B cell (primary cell): ENCODE measurements around the gene TMEM140.

ENCODE experiments used
- EZH2 ChIP-seq: IDR thresholded peaks from 2 replicates; pipeline ENCODE4 v1.6.1; 2012; ENCODE audit warnings: borderline replicate concordance, low read depth, mild to moderate bottlenecking, moderate library complexity, low read length; ENCODE audit not compliant: insufficient read depth, poor library complexity, severe bottlenecking
- TF ChIP-seq, protein P1 (sequence below): fragments of 200-600 bp; IDR thresholded peaks from one replicate; pipeline ENCODE4 v1.8.0; 2022; ENCODE audit warnings: antibody characterized with exemption, mild to moderate bottlenecking

DNA sequence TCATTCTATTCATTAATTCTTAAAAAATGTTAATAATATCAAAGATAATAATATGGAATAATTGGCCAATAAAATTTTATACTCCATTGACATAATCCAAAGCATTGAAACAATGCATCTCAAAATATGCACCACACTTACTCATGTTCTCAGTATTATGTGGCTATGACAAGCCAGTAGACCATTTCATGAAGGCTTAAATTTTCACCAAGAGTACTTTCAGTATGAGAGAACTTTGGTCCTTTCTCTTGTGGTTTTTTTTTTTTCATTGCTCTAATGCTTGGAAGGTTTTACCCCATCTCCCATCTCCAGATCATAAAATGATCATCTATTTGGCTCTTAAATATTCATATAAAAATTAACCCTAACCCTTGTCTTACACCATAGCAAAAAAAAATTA, 45.5 kb upstream of the TMEM140 start:
- TF ChIP-seq, protein P1, sequence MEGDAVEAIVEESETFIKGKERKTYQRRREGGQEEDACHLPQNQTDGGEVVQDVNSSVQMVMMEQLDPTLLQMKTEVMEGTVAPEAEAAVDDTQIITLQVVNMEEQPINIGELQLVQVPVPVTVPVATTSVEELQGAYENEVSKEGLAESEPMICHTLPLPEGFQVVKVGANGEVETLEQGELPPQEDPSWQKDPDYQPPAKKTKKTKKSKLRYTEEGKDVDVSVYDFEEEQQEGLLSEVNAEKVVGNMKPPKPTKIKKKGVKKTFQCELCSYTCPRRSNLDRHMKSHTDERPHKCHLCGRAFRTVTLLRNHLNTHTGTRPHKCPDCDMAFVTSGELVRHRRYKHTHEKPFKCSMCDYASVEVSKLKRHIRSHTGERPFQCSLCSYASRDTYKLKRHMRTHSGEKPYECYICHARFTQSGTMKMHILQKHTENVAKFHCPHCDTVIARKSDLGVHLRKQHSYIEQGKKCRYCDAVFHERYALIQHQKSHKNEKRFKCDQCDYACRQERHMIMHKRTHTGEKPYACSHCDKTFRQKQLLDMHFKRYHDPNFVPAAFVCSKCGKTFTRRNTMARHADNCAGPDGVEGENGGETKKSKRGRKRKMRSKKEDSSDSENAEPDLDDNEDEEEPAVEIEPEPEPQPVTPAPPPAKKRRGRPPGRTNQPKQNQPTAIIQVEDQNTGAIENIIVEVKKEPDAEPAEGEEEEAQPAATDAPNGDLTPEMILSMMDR = no peak
- no peak for TF ChIP-seq EZH2
